ENCODE data around the gene TTLL3. TPM values are rescaled to one million over a fixed set of nuclear protein-coding genes. Genes with fewer than 3 reads are reported as not detected.

TTLL3 gene
- total and polyA plus RNA-seq, 2 of the 13 experiments (the other 11 are each of a cell fraction or from before 2014, with no cell fraction given): 9.5 to 51.2 TPM

GRCh38 chr3:9762871-9763270 lies 47.2 kb upstream of the TTLL3 start (continued):
- TF ChIP-seq ZNF318 (CRISPR knock-in tag; IDR thresholded peaks at IDR 0.05) (no peak), ZNF276 (CRISPR knock-in tag; IDR thresholded peaks at IDR 0.05; ENCODE audit: low read depth) (no peak)

All from HepG2 (cell line).